Measurements from ENCODE around the gene DHX9.

GRCh38 chr1:182869241-182869666 lies 30.1 kb downstream of the DHX9 start:
- TF ChIP-seq REST (IDR thresholded peaks at IDR 0.05; ENCODE audit: borderline replicate concordance) (no peak), POLR2AphosphoS5 (IDR thresholded peaks at IDR 0.05) (peak; percentile 10)
